ENCODE measurements around the gene B4GALNT2. TPM values are rescaled to one million over a fixed set of nuclear protein-coding genes. Genes with fewer than 3 reads are reported as not detected.

Gene B4GALNT2
- total and polyA plus RNA-seq, 2 of the 8 experiments (the other 6 are each of a cell fraction or from before 2014, with no cell fraction given): not detected

DNA sequence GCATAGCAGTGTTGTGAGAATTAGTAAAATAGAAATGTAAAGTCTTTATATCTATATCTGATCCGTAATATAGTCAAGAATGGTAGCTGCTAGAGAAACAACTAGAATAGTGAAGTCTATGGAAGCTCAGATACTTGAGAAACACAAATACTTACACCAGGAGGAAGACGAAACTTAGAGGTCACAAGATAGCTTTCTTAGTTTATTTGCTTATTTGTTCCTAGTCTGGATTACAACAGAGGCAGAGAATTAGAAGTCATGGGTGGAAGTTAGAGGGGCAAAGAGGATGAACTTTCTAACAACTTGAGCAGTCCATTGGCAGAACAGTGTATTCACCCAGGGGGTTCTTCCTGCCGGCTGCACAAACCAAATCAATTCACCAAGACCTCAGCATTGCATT, 64.0 kb downstream of the B4GALNT2 start:
- no peak overlapping the region for H2AK5ac ChIP-seq (ENCODE audit: low read depth, low read length)
- H3K18ac ChIP-seq (ENCODE audit: extremely low read depth, low read length): no peak overlapping the region
- H2BK120ac ChIP-seq (replicated peaks; ENCODE audit: low read depth, low read length): no peak overlapping the region
- no peak overlapping the region for H3K23ac ChIP-seq (ENCODE audit: insufficient read length)
- H3K4ac ChIP-seq (replicated peaks; ENCODE audit: insufficient read length, low read depth, low read length): no peak overlapping the region
- DNase-seq (ENCODE audit: low read depth in 1 of 2, low spot score in 2 of 2) (no peak), FAIRE-seq (no peak)
- H3K79me1 ChIP-seq (ENCODE audit: low read depth, low read length): no peaks in the 10 kb centered on the region
- no peak overlapping the region for H4K8ac ChIP-seq (ENCODE audit: extremely low read depth, insufficient read depth, low read length)
- POLR2A ChIA-PET (ENCODE audit: partially characterized antibody): interaction anchor here (0.6 to 3.3 kb wide), 2 partner anchors 12 to 567 kb away, joined by 3 to 9 read pairs; no protein-coding TSS in a partner anchor
- H2BK15ac ChIP-seq (ENCODE audit: low read length): no peak overlapping the region
- H3K14ac ChIP-seq (ENCODE audit: insufficient read length): no peak overlapping the region
- no peaks in the 10 kb centered on the region for H3K79me2 ChIP-seq (ENCODE audit: control insufficient read depth in 1 of 2, insufficient read depth in 2 of 2, low read length in 2 of 2)
- no peak overlapping the region for H2BK20ac ChIP-seq (ENCODE audit: low read length)
- H3K36me3 ChIP-seq (ENCODE audit: control insufficient read depth in 2 of 4, insufficient read depth in 4 of 4, low read length in 3 of 4): no peaks in the 10 kb centered on the region
- 87% methylated on average over 3 of the region's 3 CpGs; no CpG with 5 or more reads in 1 of the 2 experiments for WGBS, 2 experiments (ENCODE audit: extremely low coverage in 1 of 2, insufficient coverage in 1 of 2, insufficient read length in 1 of 2, insufficient replicate concordance in 2 of 2, low coverage in 1 of 2, low lambda C conversion rate in 2 of 2, missing lambda C conversion rate in 1 of 2)
- H3K9ac ChIP-seq (replicated peaks in 1 of 4; ENCODE audit: extremely low read depth in 1 of 4, low read depth in 3 of 4, low read length in 3 of 4): no peak overlapping the region
- no peaks in the 10 kb centered on the region for H4K20me1 ChIP-seq (replicated peaks in 1 of 2; ENCODE audit: control insufficient read depth in 1 of 2, insufficient read depth in 2 of 2, low read length in 2 of 2)
- CTCF ChIA-PET (ENCODE audit: partially characterized antibody): interaction anchor here (7.3 kb wide), 1 partner anchor 30 kb away, joined by 43 read pairs; no protein-coding TSS in a partner anchor
- no peak overlapping the region for H2BK5ac ChIP-seq (ENCODE audit: low read depth, low read length)
- H4K5ac ChIP-seq (ENCODE audit: insufficient read length, low read depth, low read length): no peak overlapping the region
- H2BK12ac ChIP-seq (ENCODE audit: low read depth, low read length): no peak overlapping the region
- H3K56ac ChIP-seq (replicated peaks; ENCODE audit: insufficient read length, low read depth, low read length): no peak overlapping the region
- H3K4me2 ChIP-seq (ENCODE audit: insufficient read depth in 1 of 2, low read depth in 2 of 2, low read length in 2 of 2): no peak overlapping the region
- peaks cover 12% of the 10 kb centered on the region for H3K23me2 ChIP-seq (ENCODE audit: low read depth, low read length)
- peaks cover 0 to 3% (median 1%) of the 10 kb centered on the region in 4 experiments; a peak in 1 of 7 replicates for H3K4me1 ChIP-seq (replicated peaks in 1 of 4; ENCODE audit: control insufficient read depth in 3 of 4, insufficient read depth in 4 of 4, low read length in 3 of 4)
- H4K91ac ChIP-seq (replicated peaks; ENCODE audit: insufficient read length, low read length): no peak overlapping the region
- no peak overlapping the region for H3K4me3 ChIP-seq (ENCODE audit: extremely low read depth in 1 of 4, insufficient read depth in 2 of 4, low read depth in 3 of 4, low read length in 4 of 4)
- H3K9me3 ChIP-seq (ENCODE audit: insufficient read depth in 2 of 2, low read depth in 1 of 2, low read length in 1 of 2): no peaks in the 10 kb centered on the region
- H3K27me3 ChIP-seq (replicated peaks in 1 of 4; ENCODE audit: control insufficient read depth in 3 of 4, extremely low read depth in 1 of 4, insufficient read depth in 3 of 4, low read length in 3 of 4): no peaks in the 10 kb centered on the region; a peak in 1 of 7 replicates
- H3K27ac ChIP-seq (ENCODE audit: low read depth, low read length): no peak overlapping the region
- H2AFZ ChIP-seq (ENCODE audit: low read length): no peak overlapping the region
- TF ChIP-seq, protein P1, sequence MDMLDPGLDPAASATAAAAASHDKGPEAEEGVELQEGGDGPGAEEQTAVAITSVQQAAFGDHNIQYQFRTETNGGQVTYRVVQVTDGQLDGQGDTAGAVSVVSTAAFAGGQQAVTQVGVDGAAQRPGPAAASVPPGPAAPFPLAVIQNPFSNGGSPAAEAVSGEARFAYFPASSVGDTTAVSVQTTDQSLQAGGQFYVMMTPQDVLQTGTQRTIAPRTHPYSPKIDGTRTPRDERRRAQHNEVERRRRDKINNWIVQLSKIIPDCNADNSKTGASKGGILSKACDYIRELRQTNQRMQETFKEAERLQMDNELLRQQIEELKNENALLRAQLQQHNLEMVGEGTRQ (IDR thresholded peaks at IDR 0.05; ENCODE audit: low read length): no peak
- no peak for TF ChIP-seq EP300 (IDR thresholded peaks at IDR 0.05; ENCODE audit: borderline replicate concordance in 1 of 2, low read depth in 2 of 2, low read length in 2 of 2)
- TF ChIP-seq KDM1A (IDR thresholded peaks at IDR 0.05; ENCODE audit: borderline replicate concordance, low read length): no peak
- no peak for TF ChIP-seq POLR2A (IDR thresholded peaks at IDR 0.05; ENCODE audit: control extremely low read depth in 1 of 2, low read depth in 2 of 2, low read length in 2 of 2)
- TF ChIP-seq BACH1 (IDR thresholded peaks at IDR 0.05; ENCODE audit: low read length): no peak
- no peak for TF ChIP-seq NRF1 (IDR thresholded peaks at IDR 0.05; ENCODE audit: low read depth, low read length)
- TF ChIP-seq, protein P2, sequence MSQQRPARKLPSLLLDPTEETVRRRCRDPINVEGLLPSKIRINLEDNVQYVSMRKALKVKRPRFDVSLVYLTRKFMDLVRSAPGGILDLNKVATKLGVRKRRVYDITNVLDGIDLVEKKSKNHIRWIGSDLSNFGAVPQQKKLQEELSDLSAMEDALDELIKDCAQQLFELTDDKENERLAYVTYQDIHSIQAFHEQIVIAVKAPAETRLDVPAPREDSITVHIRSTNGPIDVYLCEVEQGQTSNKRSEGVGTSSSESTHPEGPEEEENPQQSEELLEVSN (IDR thresholded peaks at IDR 0.05): no peak
- TF ChIP-seq RFX5 (IDR thresholded peaks at IDR 0.05; ENCODE audit: borderline replicate concordance, low read depth, low read length): no peak
- TF ChIP-seq TAF1 (IDR thresholded peaks at IDR 0.05; ENCODE audit: low read depth, low read length): no peak
- TF ChIP-seq SP1 (IDR thresholded peaks at IDR 0.05; ENCODE audit: low read depth, low read length): no peak
- no peak for TF ChIP-seq SIRT6 (IDR thresholded peaks at IDR 0.05; ENCODE audit: low read length)
- TF ChIP-seq TAF7 (optimal IDR thresholded peaks at IDR 0.05; ENCODE audit: borderline replicate concordance, low read depth, low read length): no peak
- TF ChIP-seq KDM5A (IDR thresholded peaks at IDR 0.05; ENCODE audit: low read length): no peak
